Ovary (tissue), 9 donors: ENCODE results near the gene FRMD3. TPM values are rescaled to one million over a fixed set of nuclear protein-coding genes. Genes with fewer than 3 reads are reported as not detected.
A peak's percentile ranks its signal among the peaks of the same experiment; 100 is the strongest.

ENCODE experiments used
- DNase-seq, 5 donors: peaks; one replicate each; pipeline ENCODE4 v3.0.0-alpha.2; 2019 to 2020
- H3K27ac ChIP-seq, 2 donors: fragments of 200-600 bp; one replicate each; pipeline versions ENCODE4 v1.5.1 to v1.8.0; 2019 to 2022
- H3K27me3 ChIP-seq: fragments of 200-600 bp; one replicate; pipeline ENCODE4 v1.8.0; 2022
- H3K36me3 ChIP-seq: fragments of 200-600 bp; sonication (generic); one replicate; pipeline ENCODE4 v1.5.1; 2019
- H3K4me1 ChIP-seq: one replicate; pipeline ENCODE4 v1.8.1; 2013; ENCODE audit warnings: mild to moderate bottlenecking, moderate library complexity; ENCODE audit not compliant: insufficient read depth
- H3K4me3 ChIP-seq: fragments of 200-600 bp; sonication (generic); one replicate; pipeline ENCODE4 v1.5.1; 2017
- H3K9me3 ChIP-seq, 2 donors: fragments of 200-600 bp in 1 of 2; sonication (generic) in 1 of 2; one replicate each; pipeline versions ENCODE4 v1.5.1 to v1.8.1; 2013 to 2019; ENCODE audit warnings: mild to moderate bottlenecking in 1 of 2, moderate library complexity in 1 of 2
- CTCF ChIP-seq, 3 donors: fragments of 450-650 bp in 2 of 3; fragments of 200-600 bp in 1 of 3; IDR thresholded peaks; one replicate each; pipeline versions ENCODE4 v1.5.1 to v1.8.0; 2016 to 2022; ENCODE audit warnings: antibody characterized with exemption in 3 of 3, mild to moderate bottlenecking in 1 of 3
- EP300 ChIP-seq: sonication (generic); formaldehyde crosslinking; IDR thresholded peaks from one replicate; pipeline ENCODE4 v1.6.1; 2017; ENCODE audit warnings: antibody characterized with exemption
- POLR2A ChIP-seq: fragments of 450-650 bp; IDR thresholded peaks from one replicate; pipeline ENCODE4 v1.6.1; 2017; ENCODE audit warnings: antibody characterized with exemption, mild to moderate bottlenecking, moderate library complexity
- WGBS, 3 donors: extraction: QIAGEN DNeasy Blood & Tissue Kit in 1 of 3; methylation state at CpG; one replicate each; pipeline versions ENCODE4 v1.1.5 to v1.1.7; 2013 to 2017; 5-methylcytosine and 5-hydroxymethylcytosine counted together
- intact Hi-C, 4 donors: fragments of 100-400 bp; cut with DNase I; formaldehyde crosslinking; loops; one replicate each; pipeline versions ENCODE4 v1.11.0 to v1.15.1; 2022 to 2023
- polyA plus RNA-seq, 2 donors: library from polyadenylated mRNA; stranded (reverse); fragments of 200-250 nt in 1 of 2; fragments of 350-450 nt in 1 of 2; fragmentation: Illumina TruSeq in 1 of 2; extraction: RNeasy Lipid Tissue Mini Kit (QIAGEN cat#74804) in 1 of 2; gene quantifications; one replicate each; pipeline ENCODE4 v1.2.3, GENCODE V29; 2013 to 2014
- total RNA-seq, 7 donors: library from RNA; depleted of rRNA in 2 of 7; stranded (reverse); fragments of >200 nt in 2 of 7; fragmentation: NEBNext Ultra II Directional in 3 of 7; extraction: Animal tissue kit (Norgen Biotek cat#: 25700) in 3 of 7; gene quantifications; one replicate each; pipeline versions ENCODE4 v1.1.0 to v1.2.4, GENCODE V29; 2016 to 2023
- donor health status: DM: no; HTN: no; CAD: no; lungs with moderate emphysema.
- donor health status: DM: no; HTN: no; CAD: no.
- donor health status: Bipolar disorder and iron deficiency.
- donor health status: DM: yes; HTN: yes; CAD: no.
- donor health status: DM: no; HTN: no; CAD: no.
- donor health status: DM: yes; HTN: yes; CAD: no.

Gene FRMD3
- total and polyA plus RNA-seq, 9 donors = 0.83 to 9.1 (median 4.2) TPM

- no peak overlapping the region for H3K4me3 ChIP-seq
- no peak for DNase-seq
- H3K9me3 ChIP-seq = no peaks in the 10 kb centered on the region
- H3K27me3 ChIP-seq = no peaks in the 10 kb centered on the region
- H3K4me1 ChIP-seq = peaks cover 17% of the 10 kb centered on the region
- WGBS, 3 donors = 18 to 31% (median 19%) methylated on average over 2 of the region's 2 CpGs
- no peak overlapping the region for H3K27ac ChIP-seq
- TF ChIP-seq CTCF (IDR thresholded peaks at IDR 0.05) = no peak
- TF ChIP-seq EP300 = no peak
- no peak for TF ChIP-seq POLR2A
- no peaks in the 10 kb centered on the region for H3K36me3 ChIP-seq
- intact Hi-C loops = no loop called here
Observed at GRCh38 chr9:83307066-83307724, 231.0 kb downstream of the FRMD3 start.

GRCh38 chr9:83304686-83305085 lies 233.5 kb downstream of the FRMD3 start:
- intact Hi-C loops = no loop called here
- Histone ChIP-seq H3K27ac (peak overlapping the region in 1 of 2 donors; percentile 54), H3K36me3 (no peaks in the 10 kb centered on the region), H3K9me3 (no peaks in the 10 kb centered on the region), H3K4me3 (no peak overlapping the region), H3K4me1 (peaks cover 17% of the 10 kb centered on the region), H3K27me3 (no peaks in the 10 kb centered on the region)
- TF ChIP-seq CTCF (IDR thresholded peaks at IDR 0.05) = no peak
- no peak for TF ChIP-seq POLR2A
- TF ChIP-seq EP300 = no peak
- 2 to 5% (median 5%) methylated on average over 8 of the region's 8 CpGs for WGBS, 3 donors
- DNase-seq = peak; percentile 89 to 92 (median 90)

- DNase-seq = no peak
- H3K4me3 ChIP-seq = no peak overlapping the region
- intact Hi-C loops = no loop called here
- no peak for TF ChIP-seq CTCF (IDR thresholded peaks at IDR 0.05)
- WGBS, 3 donors = 60 to 68% (median 60%) methylated on average over 6 of the region's 6 CpGs
- no peaks in the 10 kb centered on the region for H3K36me3 ChIP-seq
- no peaks in the 10 kb centered on the region for H3K27me3 ChIP-seq
- H3K9me3 ChIP-seq = no peaks in the 10 kb centered on the region
- H3K27ac ChIP-seq = no peak overlapping the region
- H3K4me1 ChIP-seq = peaks cover 4% of the 10 kb centered on the region
Observed at GRCh38 chr9:83299571-83299970, 238.6 kb downstream of the FRMD3 start.

GRCh38 chr9:83299094-83299493 lies 239.1 kb downstream of the FRMD3 start:
- Histone ChIP-seq H3K9me3 (no peaks in the 10 kb centered on the region), H3K27ac (no peak overlapping the region), H3K4me3 (no peak overlapping the region), H3K27me3 (no peaks in the 10 kb centered on the region), H3K36me3 (no peaks in the 10 kb centered on the region), H3K4me1 (peaks cover 4% of the 10 kb centered on the region)
- 92 to 95% (median 94%) methylated on average over 2 of the region's 2 CpGs for WGBS, 3 donors
- no peak for DNase-seq
- intact Hi-C loops = no loop called here
- TF ChIP-seq EP300 (no peak), CTCF (IDR thresholded peaks at IDR 0.05) (no peak), POLR2A (no peak)
